Right lobe of liver (tissue), 4 donors: ENCODE data around the gene OPRL1.

Experiments
- POLR2A ChIP-seq: fragments of 450-650 bp; IDR thresholded peaks from one replicate; pipeline ENCODE4 v1.6.1; 2017; ENCODE audit warnings: antibody characterized with exemption, mild to moderate bottlenecking
- TF ChIP-seq, protein P1 (sequence below), 4 donors: fragments of 200-600 bp in 3 of 4; fragments of 450-650 bp in 1 of 4; IDR thresholded peaks; one replicate each; pipeline versions ENCODE4 v1.5.1 to v1.8.0; 2016 to 2022; ENCODE audit warnings: antibody characterized with exemption in 4 of 4, mild to moderate bottlenecking in 2 of 4
- donor health status: DM: no; HTN: no; CAD: no.
- donor health status: DM: no; HTN: no; CAD: no.
- donor health status: DM: no; HTN: yes; CAD: no.

DNA sequence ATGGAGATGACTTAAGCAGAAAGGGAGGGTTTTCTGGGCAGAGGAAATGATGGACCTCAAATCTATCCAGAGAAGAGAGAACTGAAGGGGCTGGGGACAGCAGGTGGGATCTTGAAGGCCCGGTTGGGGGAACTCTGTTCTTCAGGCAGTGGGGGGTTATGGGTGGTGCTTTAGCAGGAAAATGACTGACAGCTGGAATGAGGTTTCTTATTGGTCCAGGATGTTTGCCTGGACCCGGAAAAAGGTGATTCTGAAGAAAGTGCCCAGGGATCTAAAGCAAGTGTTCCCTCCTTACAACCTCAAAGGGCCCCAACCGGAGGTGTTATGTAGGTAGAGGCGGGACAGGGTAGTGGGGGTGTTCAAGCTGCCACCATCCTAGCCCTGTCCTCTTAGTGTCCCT lies 15.6 kb downstream of the OPRL1 start:
- TF ChIP-seq, protein P1, sequence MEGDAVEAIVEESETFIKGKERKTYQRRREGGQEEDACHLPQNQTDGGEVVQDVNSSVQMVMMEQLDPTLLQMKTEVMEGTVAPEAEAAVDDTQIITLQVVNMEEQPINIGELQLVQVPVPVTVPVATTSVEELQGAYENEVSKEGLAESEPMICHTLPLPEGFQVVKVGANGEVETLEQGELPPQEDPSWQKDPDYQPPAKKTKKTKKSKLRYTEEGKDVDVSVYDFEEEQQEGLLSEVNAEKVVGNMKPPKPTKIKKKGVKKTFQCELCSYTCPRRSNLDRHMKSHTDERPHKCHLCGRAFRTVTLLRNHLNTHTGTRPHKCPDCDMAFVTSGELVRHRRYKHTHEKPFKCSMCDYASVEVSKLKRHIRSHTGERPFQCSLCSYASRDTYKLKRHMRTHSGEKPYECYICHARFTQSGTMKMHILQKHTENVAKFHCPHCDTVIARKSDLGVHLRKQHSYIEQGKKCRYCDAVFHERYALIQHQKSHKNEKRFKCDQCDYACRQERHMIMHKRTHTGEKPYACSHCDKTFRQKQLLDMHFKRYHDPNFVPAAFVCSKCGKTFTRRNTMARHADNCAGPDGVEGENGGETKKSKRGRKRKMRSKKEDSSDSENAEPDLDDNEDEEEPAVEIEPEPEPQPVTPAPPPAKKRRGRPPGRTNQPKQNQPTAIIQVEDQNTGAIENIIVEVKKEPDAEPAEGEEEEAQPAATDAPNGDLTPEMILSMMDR (IDR thresholded peaks at IDR 0.05), result no peak
- TF ChIP-seq POLR2A, result no peak
